ENCODE data around the gene NOTCH4.

Gene NOTCH4

DNA sequence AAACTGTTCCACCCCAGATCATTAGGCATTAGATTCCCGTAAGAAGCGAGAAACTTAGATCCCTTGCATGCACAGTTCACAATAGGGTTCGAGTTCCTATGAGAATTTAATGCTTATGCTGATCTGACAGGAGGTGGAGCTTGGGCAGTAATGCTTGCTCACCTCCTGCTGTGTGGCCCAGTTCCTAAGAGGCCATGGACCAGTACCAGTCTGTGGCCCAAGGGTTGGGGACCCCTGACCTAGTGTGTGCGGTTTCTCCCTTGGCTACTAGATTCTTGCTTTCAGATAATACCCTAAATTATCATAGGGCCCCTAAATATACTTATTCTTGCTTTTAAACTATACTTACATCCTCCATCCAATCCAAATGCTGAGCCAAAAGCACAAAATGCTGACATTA, 29.5 kb downstream of the NOTCH4 start:
- TF ChIP-seq, protein P1, sequence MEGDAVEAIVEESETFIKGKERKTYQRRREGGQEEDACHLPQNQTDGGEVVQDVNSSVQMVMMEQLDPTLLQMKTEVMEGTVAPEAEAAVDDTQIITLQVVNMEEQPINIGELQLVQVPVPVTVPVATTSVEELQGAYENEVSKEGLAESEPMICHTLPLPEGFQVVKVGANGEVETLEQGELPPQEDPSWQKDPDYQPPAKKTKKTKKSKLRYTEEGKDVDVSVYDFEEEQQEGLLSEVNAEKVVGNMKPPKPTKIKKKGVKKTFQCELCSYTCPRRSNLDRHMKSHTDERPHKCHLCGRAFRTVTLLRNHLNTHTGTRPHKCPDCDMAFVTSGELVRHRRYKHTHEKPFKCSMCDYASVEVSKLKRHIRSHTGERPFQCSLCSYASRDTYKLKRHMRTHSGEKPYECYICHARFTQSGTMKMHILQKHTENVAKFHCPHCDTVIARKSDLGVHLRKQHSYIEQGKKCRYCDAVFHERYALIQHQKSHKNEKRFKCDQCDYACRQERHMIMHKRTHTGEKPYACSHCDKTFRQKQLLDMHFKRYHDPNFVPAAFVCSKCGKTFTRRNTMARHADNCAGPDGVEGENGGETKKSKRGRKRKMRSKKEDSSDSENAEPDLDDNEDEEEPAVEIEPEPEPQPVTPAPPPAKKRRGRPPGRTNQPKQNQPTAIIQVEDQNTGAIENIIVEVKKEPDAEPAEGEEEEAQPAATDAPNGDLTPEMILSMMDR (IDR thresholded peaks at IDR 0.05) = no peak

DNA sequence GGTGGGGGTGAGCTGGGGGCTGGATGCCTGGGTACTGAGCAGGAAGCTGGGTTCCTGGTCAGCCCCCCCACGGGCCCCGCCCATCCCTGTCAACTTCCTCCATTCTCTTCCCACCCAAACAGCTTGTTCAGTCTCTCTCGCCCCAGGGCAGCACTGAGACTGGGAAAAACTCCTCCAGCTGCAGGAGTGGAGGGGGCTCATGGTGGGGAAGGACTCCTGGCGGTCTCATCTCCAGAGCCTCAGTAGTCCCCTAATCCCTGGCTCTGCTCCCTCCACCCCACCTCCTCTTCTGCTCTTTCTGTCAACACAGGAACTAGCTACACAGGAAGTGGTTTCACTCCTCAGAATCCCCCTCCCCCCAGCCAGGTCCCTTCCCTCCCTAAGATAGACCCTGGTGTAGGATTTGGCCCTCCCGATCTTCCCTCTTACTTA, 31.2 kb downstream of the NOTCH4 start, which contains the start of gene GPSM3:
Gene GPSM3, minus strand, starts transcription at position 36 of the 432 bp plus-strand sequence. CDS start 130 bp downstream, outside the sequence.
- TF ChIP-seq, protein P1 (IDR thresholded peaks at IDR 0.05) = no peak

GRCh38 chr6:32191696-32192607, 31.9 kb downstream of the NOTCH4 start:
- TF ChIP-seq, protein P1 (IDR thresholded peaks at IDR 0.05) = no peak

DNA sequence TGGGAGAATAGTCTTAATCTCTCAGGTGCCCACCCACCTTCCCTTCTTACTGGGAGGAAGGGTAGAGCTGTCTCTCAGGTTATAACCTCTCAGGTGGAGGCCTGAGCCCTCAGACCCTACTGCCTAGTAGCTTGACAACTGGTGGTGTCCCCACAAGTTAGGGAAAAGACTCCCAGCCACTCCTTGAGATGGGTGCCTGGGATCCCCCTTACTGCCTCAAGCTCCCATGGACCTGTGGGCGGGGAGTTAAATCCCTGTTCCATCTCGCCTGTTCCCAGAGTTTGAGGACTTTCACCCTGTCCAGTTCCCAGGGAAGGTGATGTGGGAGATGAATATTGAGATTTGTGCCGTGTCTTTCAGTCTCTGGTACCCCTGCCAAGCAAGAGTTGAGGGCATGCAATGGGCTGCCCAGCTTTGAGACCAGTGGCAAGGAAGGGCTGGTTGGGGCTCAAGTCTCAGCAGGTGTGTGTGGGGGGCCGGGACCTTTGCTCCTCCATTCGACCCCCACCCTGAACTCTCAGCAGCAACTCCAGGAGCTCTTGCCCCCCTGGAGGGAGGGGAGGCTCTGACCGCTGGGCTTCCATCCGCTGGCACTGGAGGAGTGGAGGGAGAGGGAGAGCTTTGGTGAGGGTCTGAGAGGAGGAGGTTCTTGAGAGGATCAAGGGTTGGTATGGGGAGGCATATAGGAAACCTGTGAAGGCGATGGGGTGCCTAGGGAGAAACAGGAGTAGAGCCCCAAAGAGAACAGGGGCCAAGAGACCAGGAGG, 32.8 kb downstream of the NOTCH4 start:
- TF ChIP-seq, protein P1 (IDR thresholded peaks at IDR 0.05) = no peak

DNA sequence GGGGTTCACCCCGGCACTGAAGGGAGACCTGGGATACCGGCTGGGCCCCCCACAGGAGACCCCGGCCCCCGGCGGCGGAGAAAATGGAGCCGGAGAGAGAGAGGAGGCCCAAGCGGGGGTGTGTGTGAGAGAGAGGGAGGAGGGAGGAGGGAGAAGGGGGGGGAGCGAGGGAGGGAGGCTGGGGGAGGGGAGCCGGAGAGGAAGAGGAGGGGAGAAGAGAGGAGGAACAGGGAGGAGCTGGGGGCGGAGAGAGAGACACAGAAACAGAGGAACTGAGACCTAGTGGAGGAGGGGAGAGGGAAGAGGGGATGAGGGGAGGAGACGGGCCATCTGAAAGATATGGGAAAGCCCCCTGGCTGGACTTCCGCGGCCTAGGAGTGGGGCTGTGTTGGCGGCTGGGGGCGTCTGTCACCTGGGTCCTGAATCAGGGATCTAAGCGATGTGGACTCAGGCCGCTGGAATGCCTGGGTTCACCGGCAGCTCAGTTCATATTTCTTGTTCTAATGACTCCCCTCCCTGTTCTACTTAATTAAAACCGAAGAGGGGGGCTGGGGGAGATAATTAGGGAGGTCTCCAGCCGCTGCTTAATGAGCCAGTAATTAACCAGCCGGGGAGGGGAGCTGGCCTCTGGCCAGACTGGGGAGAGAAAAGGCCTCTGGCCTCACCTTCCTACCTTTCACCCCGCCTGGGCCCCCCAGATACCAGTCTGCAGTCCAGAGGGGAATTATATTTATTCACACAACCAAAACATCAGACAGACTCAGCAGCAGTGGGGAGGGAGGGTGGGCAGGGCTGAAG, 33.6 kb downstream of the NOTCH4 start, which contains the start of gene PBX2:
Gene PBX2, minus strand, starts transcription at position 149 of the 798 bp plus-strand sequence. CDS start 287 bp downstream, outside the sequence.
- TF ChIP-seq, protein P1 (IDR thresholded peaks at IDR 0.05) = no peak

- TF ChIP-seq, protein P1 (IDR thresholded peaks at IDR 0.05) = no peak
Measured at GRCh38 chr6:32189742-32190053, 34.2 kb downstream of the NOTCH4 start.

All from LNCAP (cell line).